ENCODE measurements around the gene ZNF354B.

- no peak for TF ChIP-seq GTF2F1 (IDR thresholded peaks at IDR 0.05; ENCODE audit: borderline replicate concordance, low read depth, low read length)
- TF ChIP-seq, protein P1, sequence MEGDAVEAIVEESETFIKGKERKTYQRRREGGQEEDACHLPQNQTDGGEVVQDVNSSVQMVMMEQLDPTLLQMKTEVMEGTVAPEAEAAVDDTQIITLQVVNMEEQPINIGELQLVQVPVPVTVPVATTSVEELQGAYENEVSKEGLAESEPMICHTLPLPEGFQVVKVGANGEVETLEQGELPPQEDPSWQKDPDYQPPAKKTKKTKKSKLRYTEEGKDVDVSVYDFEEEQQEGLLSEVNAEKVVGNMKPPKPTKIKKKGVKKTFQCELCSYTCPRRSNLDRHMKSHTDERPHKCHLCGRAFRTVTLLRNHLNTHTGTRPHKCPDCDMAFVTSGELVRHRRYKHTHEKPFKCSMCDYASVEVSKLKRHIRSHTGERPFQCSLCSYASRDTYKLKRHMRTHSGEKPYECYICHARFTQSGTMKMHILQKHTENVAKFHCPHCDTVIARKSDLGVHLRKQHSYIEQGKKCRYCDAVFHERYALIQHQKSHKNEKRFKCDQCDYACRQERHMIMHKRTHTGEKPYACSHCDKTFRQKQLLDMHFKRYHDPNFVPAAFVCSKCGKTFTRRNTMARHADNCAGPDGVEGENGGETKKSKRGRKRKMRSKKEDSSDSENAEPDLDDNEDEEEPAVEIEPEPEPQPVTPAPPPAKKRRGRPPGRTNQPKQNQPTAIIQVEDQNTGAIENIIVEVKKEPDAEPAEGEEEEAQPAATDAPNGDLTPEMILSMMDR (IDR thresholded peaks at IDR 0.05; ENCODE audit: control extremely low read depth in 1 of 3, insufficient read depth in 1 of 3, low read depth in 1 of 3, low read length in 3 of 3), result peak in 1 of 3 experiments; percentile 13; a peak in 1 of 4 replicates
Measured at GRCh38 chr5:178859625-178860521, at the start of gene ZNF354B.

Data from H1 (cell line).